HG03139 (cell line): ENCODE data around the gene UGGT2.
"Not testable (repeated sequence)": the region's sequence is repeated elsewhere in the genome, so short reads cannot be mapped to it uniquely, and the experiment has no call there.

Experiments used
- ATAC-seq: cut with Tn5 transposase; IDR thresholded peaks from one replicate; pipeline ENCODE4 v1.9.1; 2021; ENCODE audit not compliant: unreplicated experiment

Gene UGGT2

GRCh38 chr13:95813139-95813538 lies 240.1 kb downstream of the UGGT2 start:
- no peak for ATAC-seq

GRCh38 chr13:95809429-95809828 lies 243.8 kb downstream of the UGGT2 start:
- no peak for ATAC-seq

GRCh38 chr13:95805921-95806320 lies 247.3 kb downstream of the UGGT2 start:
- no peak for ATAC-seq

GRCh38 chr13:95801825-95802224 lies 251.4 kb downstream of the UGGT2 start:
- no peak for ATAC-seq

GRCh38 chr13:95800436-95800835 lies 252.8 kb downstream of the UGGT2 start:
- ATAC-seq: no peak

GRCh38 chr13:95797016-95797415 lies 256.2 kb downstream of the UGGT2 start:
- ATAC-seq: no peak

GRCh38 chr13:95793781-95794180 lies 259.4 kb downstream of the UGGT2 start:
- no peak for ATAC-seq

- ATAC-seq: no peak
Observed at GRCh38 chr13:95793018-95793555, 260.1 kb downstream of the UGGT2 start.

- no peak for ATAC-seq
Observed at GRCh38 chr13:95791084-95791722, 262.0 kb downstream of the UGGT2 start.

GRCh38 chr13:95789315-95789714 lies 263.9 kb downstream of the UGGT2 start:
- ATAC-seq: not testable (repeated sequence)

- no peak for ATAC-seq
Observed at GRCh38 chr13:95788100-95788463, 265.1 kb downstream of the UGGT2 start.

- ATAC-seq: no peak
Observed at GRCh38 chr13:95787356-95788099, 265.7 kb downstream of the UGGT2 start.

GRCh38 chr13:95784900-95785290 lies 268.3 kb downstream of the UGGT2 start:
- ATAC-seq: no peak

GRCh38 chr13:95784161-95784899 lies 268.9 kb downstream of the UGGT2 start:
- ATAC-seq: no peak

GRCh38 chr13:95783747-95784146 lies 269.5 kb downstream of the UGGT2 start:
- no peak for ATAC-seq

- not testable (repeated sequence) for ATAC-seq
Observed at GRCh38 chr13:95781940-95782339, 271.3 kb downstream of the UGGT2 start.

- no peak for ATAC-seq
Observed at GRCh38 chr13:95781016-95781415, 272.2 kb downstream of the UGGT2 start.

GRCh38 chr13:95779522-95779921 lies 273.7 kb downstream of the UGGT2 start:
- no peak for ATAC-seq

- no peak for ATAC-seq
Observed at GRCh38 chr13:95771905-95772304, 281.3 kb downstream of the UGGT2 start.

GRCh38 chr13:95763601-95764000 lies 289.6 kb downstream of the UGGT2 start:
- no peak for ATAC-seq

- ATAC-seq: not testable (repeated sequence)
Observed at GRCh38 chr13:95762626-95763025, 290.6 kb downstream of the UGGT2 start.

GRCh38 chr13:95756072-95756471 lies 297.1 kb downstream of the UGGT2 start:
- ATAC-seq: no peak
